Measurements from ENCODE around the gene CRELD2. TPM values are rescaled to one million over a fixed set of nuclear protein-coding genes. Genes with fewer than 3 reads are reported as not detected.

The CRELD2 gene
- total and polyA plus RNA-seq, 2 of the 13 experiments (the other 11 are each of a cell fraction or from before 2014, with no cell fraction given) = 17.2 to 44.7 TPM

- no peak for TF ChIP-seq ZBTB49 (CRISPR knock-in tag; IDR thresholded peaks at IDR 0.05; ENCODE audit: borderline replicate concordance)
- 0 out of 2 replicates have a peak, but pooled peaks have one; percentile 80 for TF ChIP-seq ZNF749 (CRISPR knock-in tag; IDR thresholded peaks at IDR 0.05; ENCODE audit: borderline replicate concordance)
- TF ChIP-seq ZNF713 (CRISPR knock-in tag; IDR thresholded peaks at IDR 0.05) = no peak
- no peak for TF ChIP-seq ZNF850 (CRISPR knock-in tag; conservative IDR thresholded peaks at IDR 0.05)
- TF ChIP-seq ZNF704 (CRISPR knock-in tag; IDR thresholded peaks at IDR 0.05; ENCODE audit: borderline replicate concordance) = no peak
- TF ChIP-seq SMARCE1 (IDR thresholded peaks at IDR 0.05; ENCODE audit: borderline replicate concordance) = no peak
- no peak for TF ChIP-seq SMAD9 (CRISPR knock-in tag; IDR thresholded peaks at IDR 0.05)
- no peak for TF ChIP-seq ATF1 (CRISPR knock-in tag; IDR thresholded peaks at IDR 0.05)
- TF ChIP-seq MAFG (CRISPR knock-in tag; IDR thresholded peaks at IDR 0.05) = no peak
- no peak for TF ChIP-seq CBX2 (IDR thresholded peaks at IDR 0.05; ENCODE audit: low read depth, low read length)
- TF ChIP-seq CBX2 (CRISPR knock-in tag; IDR thresholded peaks at IDR 0.05; ENCODE audit: low read depth) = no peak
- TF ChIP-seq RFX1 (IDR thresholded peaks at IDR 0.05) = no peak
- TF ChIP-seq SCMH1 (CRISPR knock-in tag; IDR thresholded peaks at IDR 0.05; ENCODE audit: borderline replicate concordance) = no peak
- TF ChIP-seq CERS6 (CRISPR knock-in tag; IDR thresholded peaks at IDR 0.05) = no peak
- TF ChIP-seq EED (CRISPR knock-in tag; IDR thresholded peaks at IDR 0.05) = no peak; the same call in 1 of the 2 replicates
- TF ChIP-seq TBX3 (IDR thresholded peaks at IDR 0.05; ENCODE audit: borderline replicate concordance) = no peak
- TF ChIP-seq NCOA5 (CRISPR knock-in tag; IDR thresholded peaks at IDR 0.05) = no peak
- peak; percentile 96 for TF ChIP-seq KDM5B (CRISPR knock-in tag; IDR thresholded peaks at IDR 0.05; ENCODE audit: borderline replicate concordance)
- no peak for TF ChIP-seq PTBP1 (IDR thresholded peaks at IDR 0.05; ENCODE audit: low read depth, low read length, poor library complexity, severe bottlenecking)
- no peak for TF ChIP-seq NFIC (IDR thresholded peaks at IDR 0.05; ENCODE audit: low read length)
- no peak for TF ChIP-seq ZMAT5 (CRISPR knock-in tag; IDR thresholded peaks at IDR 0.05; ENCODE audit: borderline replicate concordance, low read depth)
- no peak for TF ChIP-seq KAT2B (IDR thresholded peaks at IDR 0.05; ENCODE audit: borderline replicate concordance, low read depth, low read length)
- TF ChIP-seq DPF2 (CRISPR knock-in tag; IDR thresholded peaks at IDR 0.05; ENCODE audit: borderline replicate concordance, low read depth) = no peak
- TF ChIP-seq IKZF1 (IDR thresholded peaks at IDR 0.05) = no peak
- no peak for TF ChIP-seq FOXP1 (IDR thresholded peaks at IDR 0.05)
- TF ChIP-seq FOXP1 (CRISPR knock-in tag; IDR thresholded peaks at IDR 0.05) = no peak
- no peak for TF ChIP-seq TOE1 (CRISPR knock-in tag; IDR thresholded peaks at IDR 0.05)
- TF ChIP-seq ARNT (IDR thresholded peaks at IDR 0.05) = no peak
- peak; percentile 69 for TF ChIP-seq BHLHE40 (IDR thresholded peaks at IDR 0.05; ENCODE audit: low read length)
Observed at GRCh38 chr22:49960159-49961004, 41.9 kb downstream of the CRELD2 start, which contains the start of gene PIM3 (continued).

All from HepG2 (cell line).